ENCODE results near the gene ADCK1.

DNA sequence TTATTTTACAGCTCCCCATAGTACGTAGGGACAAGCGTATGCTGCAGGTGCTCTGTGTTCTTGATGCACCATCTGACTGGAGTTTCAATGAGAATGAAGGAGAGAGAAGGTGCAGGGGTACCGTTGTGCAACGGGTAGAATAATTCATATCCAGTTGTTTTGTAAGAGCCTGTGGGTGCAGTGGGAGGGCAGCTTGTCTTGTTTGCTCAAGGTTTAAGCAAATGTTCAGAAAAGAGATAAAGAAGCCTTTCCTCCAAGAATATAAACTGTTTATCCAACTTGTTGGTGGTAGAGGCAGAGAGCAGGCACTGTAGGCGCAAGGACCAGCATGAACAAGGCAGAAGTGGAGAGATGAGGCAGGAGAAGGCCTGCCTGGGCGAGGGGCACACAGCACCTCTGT, 64.2 kb downstream of the ADCK1 start:
- TF ChIP-seq, protein P1, sequence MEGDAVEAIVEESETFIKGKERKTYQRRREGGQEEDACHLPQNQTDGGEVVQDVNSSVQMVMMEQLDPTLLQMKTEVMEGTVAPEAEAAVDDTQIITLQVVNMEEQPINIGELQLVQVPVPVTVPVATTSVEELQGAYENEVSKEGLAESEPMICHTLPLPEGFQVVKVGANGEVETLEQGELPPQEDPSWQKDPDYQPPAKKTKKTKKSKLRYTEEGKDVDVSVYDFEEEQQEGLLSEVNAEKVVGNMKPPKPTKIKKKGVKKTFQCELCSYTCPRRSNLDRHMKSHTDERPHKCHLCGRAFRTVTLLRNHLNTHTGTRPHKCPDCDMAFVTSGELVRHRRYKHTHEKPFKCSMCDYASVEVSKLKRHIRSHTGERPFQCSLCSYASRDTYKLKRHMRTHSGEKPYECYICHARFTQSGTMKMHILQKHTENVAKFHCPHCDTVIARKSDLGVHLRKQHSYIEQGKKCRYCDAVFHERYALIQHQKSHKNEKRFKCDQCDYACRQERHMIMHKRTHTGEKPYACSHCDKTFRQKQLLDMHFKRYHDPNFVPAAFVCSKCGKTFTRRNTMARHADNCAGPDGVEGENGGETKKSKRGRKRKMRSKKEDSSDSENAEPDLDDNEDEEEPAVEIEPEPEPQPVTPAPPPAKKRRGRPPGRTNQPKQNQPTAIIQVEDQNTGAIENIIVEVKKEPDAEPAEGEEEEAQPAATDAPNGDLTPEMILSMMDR (IDR thresholded peaks at IDR 0.05) = no peak
- no peak for TF ChIP-seq POLR2A (IDR thresholded peaks at IDR 0.05)

Data from right lobe of liver (tissue), 4 donors.